Gastroesophageal sphincter (tissue), 4 donors: Measurements from ENCODE around the gene TEX53. TPM values are rescaled to one million over a fixed set of nuclear protein-coding genes. Genes with fewer than 3 reads are reported as not detected.

Experiments used
- ATAC-seq: fragments of 150-250 bp; one replicate; pipeline ENCODE4 v1.9.1; 2016; ENCODE audit warnings: mild to moderate bottlenecking, moderate library complexity
- H3K27ac ChIP-seq, 4 donors: fragments of 200-600 bp; sonication (generic) in 3 of 4; 1 replicate in 3 of 4; 2 replicates in 1 of 4; pipeline ENCODE4 v1.5.1; 2016 to 2019
- H3K27me3 ChIP-seq: fragments of 200-600 bp; sonication (generic); one replicate; pipeline ENCODE4 v1.5.1; 2019
- H3K36me3 ChIP-seq, 2 donors: fragments of 200-600 bp; sonication (generic); one replicate each; pipeline ENCODE4 v1.5.1; 2019; ENCODE audit warnings: control low read depth in 1 of 2
- H3K4me1 ChIP-seq, 3 donors: fragments of 200-600 bp; sonication (generic); 1 replicate in 2 of 3; 2 replicates in 1 of 3; pipeline ENCODE4 v1.5.1; 2016 to 2019; ENCODE audit warnings: control low read depth in 2 of 3
- H3K4me3 ChIP-seq, 2 donors: fragments of 200-600 bp; sonication (generic); one replicate each; pipeline ENCODE4 v1.5.1; 2019; ENCODE audit warnings: mild to moderate bottlenecking in 1 of 2, moderate library complexity in 1 of 2
- H3K9me3 ChIP-seq, 3 donors: fragments of 200-600 bp; sonication (generic); one replicate each; pipeline ENCODE4 v1.5.1; 2017 to 2019; ENCODE audit warnings: control low read depth in 2 of 3
- CTCF ChIP-seq, 4 experiments: fragments of 200-600 bp in 2 of 4; fragments of 450-650 bp in 2 of 4; sonication (generic) in 1 of 4; IDR thresholded peaks; one replicate each; pipeline ENCODE4 v1.5.1; 2017 to 2019; ENCODE audit warnings: antibody characterized with exemption in 4 of 4, mild to moderate bottlenecking in 2 of 4, moderate library complexity in 2 of 4
- EP300 ChIP-seq: sonication (generic); formaldehyde crosslinking; IDR thresholded peaks from one replicate; pipeline ENCODE4 v1.6.1; 2017; ENCODE audit warnings: antibody characterized with exemption, mild to moderate bottlenecking
- POLR2A ChIP-seq, 2 donors: fragments of 450-650 bp; IDR thresholded peaks; one replicate each; pipeline ENCODE4 v1.6.1; 2017; ENCODE audit warnings: antibody characterized with exemption in 2 of 2, mild to moderate bottlenecking in 2 of 2, moderate library complexity in 1 of 2
- POLR2AphosphoS5 ChIP-seq: sonication (generic); formaldehyde crosslinking; IDR thresholded peaks from one replicate; pipeline ENCODE4 v1.6.1; 2017; ENCODE audit warnings: antibody characterized with exemption
- WGBS, 2 donors: methylation state at CpG; one replicate each; pipeline ENCODE4 v1.1.5; 2018; ENCODE audit warnings: low coverage in 1 of 2; 5-methylcytosine and 5-hydroxymethylcytosine counted together
- total RNA-seq, 4 donors: library from RNA; depleted of rRNA; stranded (reverse); fragments of >200 nt; gene quantifications; one replicate each; pipeline ENCODE4 v1.1.0, GENCODE V29; 2016

Gene TEX53
- total RNA-seq, 4 donors from 2014 or later: not detected

- peak; percentile 51 for ATAC-seq
- no peaks in the 10 kb centered on the region for H3K27me3 ChIP-seq
- H3K9me3 ChIP-seq: no peaks in the 10 kb centered on the region
- no peaks in the 10 kb centered on the region for H3K36me3 ChIP-seq
- WGBS, 2 donors: 47% methylated on average over 7 of the region's 8 CpGs; no CpG with 5 or more reads in 1 of the 2 donors
- no peak within 1 kb of the TSS for H3K27ac ChIP-seq
- no peaks in the 10 kb centered on the region for H3K4me1 ChIP-seq
- H3K4me3 ChIP-seq: no peak within 1 kb of the TSS
- TF ChIP-seq EP300 (no peak), CTCF (IDR thresholded peaks at IDR 0.05) (peak; percentile 16 to 58 (median 43))
These were observed 24.2 kb upstream of the TEX53 start, which contains the start of gene TEX48 for GRCh38 chr9:114681594-114682332. Gene TEX48 (minus strand): TSS chr9:114682192. CDS start chr9:114671723, 10,469 bp downstream.

GRCh38 chr9:114680259-114681001, 22.8 kb upstream of the TEX53 start:
- H3K27ac ChIP-seq: no peak overlapping the region
- no peaks in the 10 kb centered on the region for H3K9me3 ChIP-seq
- H3K4me3 ChIP-seq: no peak overlapping the region
- no peak for ATAC-seq
- TF ChIP-seq POLR2AphosphoS5: no peak
- TF ChIP-seq EP300: no peak
- 66 to 71% methylated on average over 4 to 5 of the region's 8 CpGs for WGBS, 2 donors
- H3K36me3 ChIP-seq: no peaks in the 10 kb centered on the region
- no peaks in the 10 kb centered on the region for H3K4me1 ChIP-seq
- H3K27me3 ChIP-seq: peaks cover 3% of the 10 kb centered on the region

GRCh38 chr9:114678795-114679194, 21.2 kb upstream of the TEX53 start:
- no peaks in the 10 kb centered on the region for H3K4me1 ChIP-seq
- TF ChIP-seq POLR2A (IDR thresholded peaks at IDR 0.05): no peak
- ATAC-seq: no peak
- peaks cover 3% of the 10 kb centered on the region for H3K27me3 ChIP-seq
- H3K9me3 ChIP-seq: no peaks in the 10 kb centered on the region
- no peak overlapping the region for H3K4me3 ChIP-seq
- H3K36me3 ChIP-seq: no peaks in the 10 kb centered on the region
- H3K27ac ChIP-seq: no peak overlapping the region

DNA sequence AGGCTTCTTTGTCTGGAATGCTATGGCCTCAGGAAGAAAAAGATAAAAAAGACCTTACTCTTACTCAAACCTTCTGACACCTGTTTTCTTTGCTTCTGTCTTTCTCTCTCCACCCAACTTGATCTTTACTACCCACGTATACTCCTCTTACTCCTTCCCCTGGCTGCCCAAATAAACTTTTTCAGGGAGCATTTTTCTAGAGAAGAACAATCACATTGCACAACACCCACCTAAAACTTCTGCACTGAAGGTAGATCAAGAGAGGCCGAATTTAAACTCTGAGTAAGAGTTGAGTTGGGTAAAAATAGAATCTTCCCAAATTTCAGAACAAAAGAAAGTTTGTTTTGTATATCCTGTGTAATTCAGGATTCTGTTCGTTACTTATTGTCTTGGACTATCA, 20.5 kb upstream of the TEX53 start:
- WGBS, 2 donors: 72 to 77% methylated on average over 3 of the region's 3 CpGs
- no peak for ATAC-seq
- no peak overlapping the region for H3K27ac ChIP-seq

DNA sequence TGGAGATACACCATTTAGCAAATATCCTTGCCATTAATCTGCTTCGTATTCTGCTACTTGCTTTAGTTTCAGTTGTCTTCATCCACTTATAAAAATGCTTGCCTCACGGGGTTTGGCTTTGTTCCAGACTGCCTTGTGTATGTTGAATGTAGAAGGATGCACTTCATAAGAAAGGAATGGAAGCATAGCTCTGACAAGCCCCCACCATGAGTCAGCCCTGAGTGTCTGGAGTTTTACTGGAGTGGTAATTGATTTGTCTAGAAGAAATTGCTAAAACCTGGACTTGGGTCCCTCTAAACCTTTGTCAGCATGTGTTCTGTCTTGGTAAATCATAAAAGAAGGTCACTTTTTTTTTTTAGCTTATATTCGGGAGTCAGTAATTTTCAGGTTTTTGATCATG, 19.8 kb upstream of the TEX53 start:
- no peaks in the 10 kb centered on the region for H3K36me3 ChIP-seq
- H3K9me3 ChIP-seq: no peaks in the 10 kb centered on the region
- no peak overlapping the region for H3K4me3 ChIP-seq
- H3K4me1 ChIP-seq: no peaks in the 10 kb centered on the region
- no peak overlapping the region for H3K27ac ChIP-seq
- ATAC-seq: no peak
- WGBS, 2 donors: 32 to 80% methylated on average over 1 to 3 of the region's 3 CpGs
- TF ChIP-seq POLR2A (IDR thresholded peaks at IDR 0.05): no peak
- no peak for TF ChIP-seq EP300
- TF ChIP-seq POLR2AphosphoS5: no peak
- no peak for TF ChIP-seq CTCF (IDR thresholded peaks at IDR 0.05)
- peaks cover 3% of the 10 kb centered on the region for H3K27me3 ChIP-seq

More for the DNA sequence above, 20.5 kb upstream of the TEX53 start:
- Histone ChIP-seq H3K27me3 (peaks cover 3% of the 10 kb centered on the region), H3K36me3 (no peaks in the 10 kb centered on the region), H3K4me1 (no peaks in the 10 kb centered on the region), H3K4me3 (no peak overlapping the region), H3K9me3 (no peaks in the 10 kb centered on the region)
- TF ChIP-seq EP300 (no peak), POLR2A (IDR thresholded peaks at IDR 0.05) (no peak), POLR2AphosphoS5 (no peak)

- WGBS, 2 donors: 75 to 92% methylated on average over 2 of the region's 4 CpGs
- no peak overlapping the region for H3K27ac ChIP-seq
- H3K36me3 ChIP-seq: no peaks in the 10 kb centered on the region
- H3K27me3 ChIP-seq: peaks cover 3% of the 10 kb centered on the region
- no peaks in the 10 kb centered on the region for H3K9me3 ChIP-seq
- H3K4me1 ChIP-seq: no peaks in the 10 kb centered on the region
- TF ChIP-seq POLR2AphosphoS5 (no peak), POLR2A (IDR thresholded peaks at IDR 0.05) (no peak), CTCF (IDR thresholded peaks at IDR 0.05) (no peak)
- no peak overlapping the region for H3K4me3 ChIP-seq
- no peak for ATAC-seq
These were observed 19.3 kb upstream of the TEX53 start for GRCh38 chr9:114676901-114677300.
